K562 (cell line): Measurements from ENCODE around the gene LMNTD2. TPM values are rescaled to one million over a fixed set of nuclear protein-coding genes. Genes with fewer than 3 reads are reported as not detected.

Source experiments
- CREB1 ChIP-seq, 2 experiments: sonication (generic) in 1 of 2; formaldehyde crosslinking in 1 of 2; IDR thresholded peaks; 2 replicates each; pipeline versions ENCODE4 v1.6.1 to v1.8.0; 2012 to 2022; ENCODE audit warnings: inconsistent platforms in 1 of 2, mild to moderate bottlenecking in 1 of 2, missing genetic modification reagents in 1 of 2, moderate library complexity in 1 of 2
- HDAC1 ChIP-seq, 2 experiments: fragments of 450-650 bp; IDR thresholded peaks; 2 replicates each; pipeline ENCODE4 v1.6.1; 2016 to 2017; ENCODE audit warnings: inconsistent platforms in 1 of 2, mild to moderate bottlenecking in 1 of 2, moderate library complexity in 1 of 2
- KDM4B ChIP-seq, 2 experiments: fragments of 450-650 bp in 1 of 2; sonication (generic) in 1 of 2; IDR thresholded peaks; 2 replicates each; pipeline ENCODE4 v1.6.1; 2016 to 2017; ENCODE audit warnings: borderline replicate concordance in 2 of 2, antibody characterized with exemption in 1 of 2, low read depth in 1 of 2, mild to moderate bottlenecking in 1 of 2
- KLF6 ChIP-seq: fragments of 250-450 bp; sonication (Bioruptor Pico); IDR thresholded peaks from 2 replicates; pipeline ENCODE4 v1.4.0; 2020; ENCODE audit warnings: mild to moderate bottlenecking, moderate library complexity, borderline replicate concordance
- NR2C1 ChIP-seq, 2 experiments: fragments of 450-650 bp; IDR thresholded peaks; 2 replicates each; pipeline ENCODE4 v1.6.1; 2017; ENCODE audit warnings: mild to moderate bottlenecking in 2 of 2, antibody characterized with exemption in 1 of 2, inconsistent platforms in 1 of 2, missing compliant biosample characterization in 1 of 2, missing genetic modification characterization in 1 of 2
- PCBP1 ChIP-seq: fragments of 200-400 bp; formaldehyde crosslinking; IDR thresholded peaks from 2 replicates; pipeline ENCODE4 v1.6.1; 2018; ENCODE audit warnings: mild to moderate bottlenecking, low read depth, low read length; ENCODE audit not compliant: poor library complexity, severe bottlenecking
- polyA plus RNA-seq, 8 experiments: library from polyadenylated mRNA; depleted of rRNA in 4 of 8; stranded (reverse) in 5 of 8; unstranded in 3 of 8; fragments of >200 nt; fragmentation: Nextera tagmentation in 2 of 8; fragmentation: Illumina TruSeq in 1 of 8; extraction: Ambion mirVana in 2 of 8; extraction: Trizol in 1 of 8; gene quantifications; 2 replicates each; pipeline versions ENCODE4 v1.2.1 to v1.2.3, GENCODE V29; 2011 to 2014; ENCODE audit warnings: inconsistent platforms in 1 of 8, missing spikeins in 1 of 8
- total RNA-seq, 7 experiments: library from RNA; depleted of rRNA in 6 of 7; stranded (reverse); fragments of >200 nt in 6 of 7; fragmentation: Illumina TruSeq in 2 of 7; extraction: Trizol in 2 of 7; gene quantifications; 2 replicates each; pipeline versions ENCODE4 v1.2.1 to v1.2.3, GENCODE V29; 2011 to 2021; ENCODE audit warnings: low replicate concordance in 1 of 7
- TF ChIP-seq, protein P1 (sequence below): sonication (generic); formaldehyde crosslinking; IDR thresholded peaks from 2 replicates; pipeline ENCODE4 v1.8.1; 2023; ENCODE audit warnings: mild to moderate bottlenecking, missing genetic modification reagents
- TF ChIP-seq, protein P2 (sequence below): fragments of 450-650 bp; IDR thresholded peaks from 2 replicates; pipeline ENCODE4 v1.6.1; 2016; ENCODE audit warnings: mild to moderate bottlenecking, moderate library complexity
- TF ChIP-seq, protein P3 (sequence below): fragments of 250-450 bp; sonication (Bioruptor Pico); IDR thresholded peaks from 2 replicates; pipeline ENCODE4 v1.5.0; 2020; ENCODE audit warnings: mild to moderate bottlenecking

The LMNTD2 gene
- total and polyA plus RNA-seq, 9 of the 15 experiments (the other 6 are each of a cell fraction or from before 2014, with no cell fraction given) = 0.48 to 4.2 (median 1.5) TPM; not detected in 3

DNA sequence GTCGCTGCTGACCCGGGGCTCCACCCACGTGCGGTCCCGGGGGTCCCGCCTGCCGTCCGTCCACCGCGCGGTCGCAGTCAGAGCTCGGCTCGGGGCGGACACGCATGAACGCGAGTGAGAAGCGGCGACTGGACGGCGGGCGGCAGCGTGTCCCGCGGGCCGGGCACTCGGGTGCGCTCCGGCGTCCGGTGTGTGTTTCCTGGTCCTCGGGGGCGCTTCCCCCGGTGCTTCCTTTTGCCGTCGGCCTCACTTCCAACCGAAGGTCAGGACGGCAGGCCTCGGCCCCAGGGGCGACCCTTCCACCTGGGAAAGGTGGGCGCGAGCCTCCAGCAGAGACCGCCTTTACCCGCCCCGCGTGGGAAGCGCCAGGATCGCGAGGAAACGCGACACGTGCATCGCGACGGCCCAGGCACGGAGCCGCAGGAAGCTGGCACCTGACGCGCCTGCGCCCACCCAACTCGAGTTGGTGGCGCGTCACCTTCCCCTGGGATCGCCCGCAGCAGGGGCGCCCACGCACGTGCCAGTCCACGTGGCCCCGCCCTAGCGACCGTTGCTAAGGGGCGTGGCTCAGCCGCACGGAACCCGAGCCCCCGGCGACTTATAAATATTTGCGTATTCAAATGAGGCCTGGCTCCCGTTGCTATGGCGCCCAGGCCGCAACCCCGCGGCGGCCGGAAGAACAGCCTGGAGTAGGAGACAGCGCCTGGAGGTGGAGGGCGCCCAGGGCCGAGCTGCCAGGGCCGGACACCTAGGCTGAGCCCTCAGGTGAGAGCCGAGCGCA lies 23.5 kb downstream of the LMNTD2 start, which contains the start of gene LRRC56 (continued):
- TF ChIP-seq, protein P1, sequence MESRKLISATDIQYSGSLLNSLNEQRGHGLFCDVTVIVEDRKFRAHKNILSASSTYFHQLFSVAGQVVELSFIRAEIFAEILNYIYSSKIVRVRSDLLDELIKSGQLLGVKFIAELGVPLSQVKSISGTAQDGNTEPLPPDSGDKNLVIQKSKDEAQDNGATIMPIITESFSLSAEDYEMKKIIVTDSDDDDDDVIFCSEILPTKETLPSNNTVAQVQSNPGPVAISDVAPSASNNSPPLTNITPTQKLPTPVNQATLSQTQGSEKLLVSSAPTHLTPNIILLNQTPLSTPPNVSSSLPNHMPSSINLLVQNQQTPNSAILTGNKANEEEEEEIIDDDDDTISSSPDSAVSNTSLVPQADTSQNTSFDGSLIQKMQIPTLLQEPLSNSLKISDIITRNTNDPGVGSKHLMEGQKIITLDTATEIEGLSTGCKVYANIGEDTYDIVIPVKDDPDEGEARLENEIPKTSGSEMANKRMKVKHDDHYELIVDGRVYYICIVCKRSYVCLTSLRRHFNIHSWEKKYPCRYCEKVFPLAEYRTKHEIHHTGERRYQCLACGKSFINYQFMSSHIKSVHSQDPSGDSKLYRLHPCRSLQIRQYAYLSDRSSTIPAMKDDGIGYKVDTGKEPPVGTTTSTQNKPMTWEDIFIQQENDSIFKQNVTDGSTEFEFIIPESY (CRISPR knock-in tag) = peak; percentile 99
- TF ChIP-seq PCBP1 = peak; percentile 24
- TF ChIP-seq CREB1 (IDR thresholded peaks at IDR 0.05) = 0 out of 2 replicates have a peak, but pooled peaks have one; percentile 22
- no peak for TF ChIP-seq CREB1 (CRISPR knock-in tag; IDR thresholded peaks at IDR 0.05)
- no peak for TF ChIP-seq KLF6
- TF ChIP-seq, protein P2, sequence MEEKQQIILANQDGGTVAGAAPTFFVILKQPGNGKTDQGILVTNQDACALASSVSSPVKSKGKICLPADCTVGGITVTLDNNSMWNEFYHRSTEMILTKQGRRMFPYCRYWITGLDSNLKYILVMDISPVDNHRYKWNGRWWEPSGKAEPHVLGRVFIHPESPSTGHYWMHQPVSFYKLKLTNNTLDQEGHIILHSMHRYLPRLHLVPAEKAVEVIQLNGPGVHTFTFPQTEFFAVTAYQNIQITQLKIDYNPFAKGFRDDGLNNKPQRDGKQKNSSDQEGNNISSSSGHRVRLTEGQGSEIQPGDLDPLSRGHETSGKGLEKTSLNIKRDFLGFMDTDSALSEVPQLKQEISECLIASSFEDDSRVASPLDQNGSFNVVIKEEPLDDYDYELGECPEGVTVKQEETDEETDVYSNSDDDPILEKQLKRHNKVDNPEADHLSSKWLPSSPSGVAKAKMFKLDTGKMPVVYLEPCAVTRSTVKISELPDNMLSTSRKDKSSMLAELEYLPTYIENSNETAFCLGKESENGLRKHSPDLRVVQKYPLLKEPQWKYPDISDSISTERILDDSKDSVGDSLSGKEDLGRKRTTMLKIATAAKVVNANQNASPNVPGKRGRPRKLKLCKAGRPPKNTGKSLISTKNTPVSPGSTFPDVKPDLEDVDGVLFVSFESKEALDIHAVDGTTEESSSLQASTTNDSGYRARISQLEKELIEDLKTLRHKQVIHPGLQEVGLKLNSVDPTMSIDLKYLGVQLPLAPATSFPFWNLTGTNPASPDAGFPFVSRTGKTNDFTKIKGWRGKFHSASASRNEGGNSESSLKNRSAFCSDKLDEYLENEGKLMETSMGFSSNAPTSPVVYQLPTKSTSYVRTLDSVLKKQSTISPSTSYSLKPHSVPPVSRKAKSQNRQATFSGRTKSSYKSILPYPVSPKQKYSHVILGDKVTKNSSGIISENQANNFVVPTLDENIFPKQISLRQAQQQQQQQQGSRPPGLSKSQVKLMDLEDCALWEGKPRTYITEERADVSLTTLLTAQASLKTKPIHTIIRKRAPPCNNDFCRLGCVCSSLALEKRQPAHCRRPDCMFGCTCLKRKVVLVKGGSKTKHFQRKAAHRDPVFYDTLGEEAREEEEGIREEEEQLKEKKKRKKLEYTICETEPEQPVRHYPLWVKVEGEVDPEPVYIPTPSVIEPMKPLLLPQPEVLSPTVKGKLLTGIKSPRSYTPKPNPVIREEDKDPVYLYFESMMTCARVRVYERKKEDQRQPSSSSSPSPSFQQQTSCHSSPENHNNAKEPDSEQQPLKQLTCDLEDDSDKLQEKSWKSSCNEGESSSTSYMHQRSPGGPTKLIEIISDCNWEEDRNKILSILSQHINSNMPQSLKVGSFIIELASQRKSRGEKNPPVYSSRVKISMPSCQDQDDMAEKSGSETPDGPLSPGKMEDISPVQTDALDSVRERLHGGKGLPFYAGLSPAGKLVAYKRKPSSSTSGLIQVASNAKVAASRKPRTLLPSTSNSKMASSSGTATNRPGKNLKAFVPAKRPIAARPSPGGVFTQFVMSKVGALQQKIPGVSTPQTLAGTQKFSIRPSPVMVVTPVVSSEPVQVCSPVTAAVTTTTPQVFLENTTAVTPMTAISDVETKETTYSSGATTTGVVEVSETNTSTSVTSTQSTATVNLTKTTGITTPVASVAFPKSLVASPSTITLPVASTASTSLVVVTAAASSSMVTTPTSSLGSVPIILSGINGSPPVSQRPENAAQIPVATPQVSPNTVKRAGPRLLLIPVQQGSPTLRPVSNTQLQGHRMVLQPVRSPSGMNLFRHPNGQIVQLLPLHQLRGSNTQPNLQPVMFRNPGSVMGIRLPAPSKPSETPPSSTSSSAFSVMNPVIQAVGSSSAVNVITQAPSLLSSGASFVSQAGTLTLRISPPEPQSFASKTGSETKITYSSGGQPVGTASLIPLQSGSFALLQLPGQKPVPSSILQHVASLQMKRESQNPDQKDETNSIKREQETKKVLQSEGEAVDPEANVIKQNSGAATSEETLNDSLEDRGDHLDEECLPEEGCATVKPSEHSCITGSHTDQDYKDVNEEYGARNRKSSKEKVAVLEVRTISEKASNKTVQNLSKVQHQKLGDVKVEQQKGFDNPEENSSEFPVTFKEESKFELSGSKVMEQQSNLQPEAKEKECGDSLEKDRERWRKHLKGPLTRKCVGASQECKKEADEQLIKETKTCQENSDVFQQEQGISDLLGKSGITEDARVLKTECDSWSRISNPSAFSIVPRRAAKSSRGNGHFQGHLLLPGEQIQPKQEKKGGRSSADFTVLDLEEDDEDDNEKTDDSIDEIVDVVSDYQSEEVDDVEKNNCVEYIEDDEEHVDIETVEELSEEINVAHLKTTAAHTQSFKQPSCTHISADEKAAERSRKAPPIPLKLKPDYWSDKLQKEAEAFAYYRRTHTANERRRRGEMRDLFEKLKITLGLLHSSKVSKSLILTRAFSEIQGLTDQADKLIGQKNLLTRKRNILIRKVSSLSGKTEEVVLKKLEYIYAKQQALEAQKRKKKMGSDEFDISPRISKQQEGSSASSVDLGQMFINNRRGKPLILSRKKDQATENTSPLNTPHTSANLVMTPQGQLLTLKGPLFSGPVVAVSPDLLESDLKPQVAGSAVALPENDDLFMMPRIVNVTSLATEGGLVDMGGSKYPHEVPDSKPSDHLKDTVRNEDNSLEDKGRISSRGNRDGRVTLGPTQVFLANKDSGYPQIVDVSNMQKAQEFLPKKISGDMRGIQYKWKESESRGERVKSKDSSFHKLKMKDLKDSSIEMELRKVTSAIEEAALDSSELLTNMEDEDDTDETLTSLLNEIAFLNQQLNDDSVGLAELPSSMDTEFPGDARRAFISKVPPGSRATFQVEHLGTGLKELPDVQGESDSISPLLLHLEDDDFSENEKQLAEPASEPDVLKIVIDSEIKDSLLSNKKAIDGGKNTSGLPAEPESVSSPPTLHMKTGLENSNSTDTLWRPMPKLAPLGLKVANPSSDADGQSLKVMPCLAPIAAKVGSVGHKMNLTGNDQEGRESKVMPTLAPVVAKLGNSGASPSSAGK = peak; percentile 84
- TF ChIP-seq HDAC1 (IDR thresholded peaks at IDR 0.05) = peak in 1 of 2 experiments; percentile 55; a peak in 1 of 4 replicates
- peak in 1 of 2 experiments; percentile 65; a peak in 1 of 4 replicates for TF ChIP-seq KDM4B (IDR thresholded peaks at IDR 0.05; ENCODE audit: borderline replicate concordance in 2 of 2, low read depth in 1 of 2)
- no peak for TF ChIP-seq NR2C1 (IDR thresholded peaks at IDR 0.05)
- TF ChIP-seq NR2C1 (tag; IDR thresholded peaks at IDR 0.05) = no peak
- TF ChIP-seq, protein P3, sequence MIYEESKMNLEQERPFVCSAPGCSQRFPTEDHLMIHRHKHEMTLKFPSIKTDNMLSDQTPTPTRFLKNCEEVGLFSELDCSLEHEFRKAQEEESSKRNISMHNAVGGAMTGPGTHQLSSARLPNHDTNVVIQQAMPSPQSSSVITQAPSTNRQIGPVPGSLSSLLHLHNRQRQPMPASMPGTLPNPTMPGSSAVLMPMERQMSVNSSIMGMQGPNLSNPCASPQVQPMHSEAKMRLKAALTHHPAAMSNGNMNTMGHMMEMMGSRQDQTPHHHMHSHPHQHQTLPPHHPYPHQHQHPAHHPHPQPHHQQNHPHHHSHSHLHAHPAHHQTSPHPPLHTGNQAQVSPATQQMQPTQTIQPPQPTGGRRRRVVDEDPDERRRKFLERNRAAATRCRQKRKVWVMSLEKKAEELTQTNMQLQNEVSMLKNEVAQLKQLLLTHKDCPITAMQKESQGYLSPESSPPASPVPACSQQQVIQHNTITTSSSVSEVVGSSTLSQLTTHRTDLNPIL (CRISPR knock-in tag) = no peak
